Activated CD4-positive, alpha-beta T cell treated with anti-CD3 and anti-CD28 coated beads for 24 hours (primary cell): Measurements from ENCODE around the gene HAGHL.
"Not testable (repeated sequence)": the region's sequence is repeated elsewhere in the genome, so short reads cannot be mapped to it uniquely, and the experiment has no call there.

Source experiments
- DNase-seq, 2 donors: peaks; one replicate each; pipeline ENCODE4 v3.0.0-alpha.2; 2020; ENCODE audit warnings: low read depth in 2 of 2

Gene HAGHL

DNA sequence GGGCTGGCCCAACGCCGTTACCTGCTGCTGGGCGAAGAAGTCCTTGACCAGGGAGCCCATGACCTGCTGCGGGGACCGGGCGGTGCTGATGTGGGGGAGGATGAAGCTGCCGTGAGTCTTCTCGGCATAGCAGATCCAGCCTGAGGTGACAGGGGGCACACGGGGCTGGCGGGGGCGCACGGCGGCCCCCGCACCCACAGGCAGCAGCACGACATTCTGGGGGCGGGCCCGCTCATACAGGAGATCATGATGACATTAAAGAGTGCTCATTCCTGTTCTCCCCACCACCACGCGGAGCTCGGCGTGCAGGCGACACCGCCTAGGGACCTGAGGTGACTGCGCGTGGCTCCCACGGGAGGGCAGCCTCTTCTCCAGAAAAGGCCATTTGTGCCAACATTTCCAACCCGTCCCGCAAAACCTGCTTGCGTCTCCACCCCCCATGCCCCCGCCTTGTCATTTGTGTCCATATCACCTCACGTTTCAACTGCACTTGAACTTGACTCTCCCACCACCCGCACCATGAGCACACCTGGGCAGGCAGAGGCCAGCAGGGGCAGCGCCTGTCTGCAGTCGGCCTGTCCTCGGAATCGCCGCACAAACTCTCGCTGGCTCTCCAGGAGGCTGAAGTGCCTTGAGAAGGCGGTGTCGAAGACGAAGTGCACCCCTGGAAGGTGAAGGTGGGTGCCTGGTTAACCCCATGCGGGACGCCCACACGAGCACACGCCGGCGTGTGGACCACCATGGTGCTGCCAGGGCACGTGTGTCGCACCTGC, 7.5 kb downstream of the HAGHL start:
- no peak for DNase-seq

DNA sequence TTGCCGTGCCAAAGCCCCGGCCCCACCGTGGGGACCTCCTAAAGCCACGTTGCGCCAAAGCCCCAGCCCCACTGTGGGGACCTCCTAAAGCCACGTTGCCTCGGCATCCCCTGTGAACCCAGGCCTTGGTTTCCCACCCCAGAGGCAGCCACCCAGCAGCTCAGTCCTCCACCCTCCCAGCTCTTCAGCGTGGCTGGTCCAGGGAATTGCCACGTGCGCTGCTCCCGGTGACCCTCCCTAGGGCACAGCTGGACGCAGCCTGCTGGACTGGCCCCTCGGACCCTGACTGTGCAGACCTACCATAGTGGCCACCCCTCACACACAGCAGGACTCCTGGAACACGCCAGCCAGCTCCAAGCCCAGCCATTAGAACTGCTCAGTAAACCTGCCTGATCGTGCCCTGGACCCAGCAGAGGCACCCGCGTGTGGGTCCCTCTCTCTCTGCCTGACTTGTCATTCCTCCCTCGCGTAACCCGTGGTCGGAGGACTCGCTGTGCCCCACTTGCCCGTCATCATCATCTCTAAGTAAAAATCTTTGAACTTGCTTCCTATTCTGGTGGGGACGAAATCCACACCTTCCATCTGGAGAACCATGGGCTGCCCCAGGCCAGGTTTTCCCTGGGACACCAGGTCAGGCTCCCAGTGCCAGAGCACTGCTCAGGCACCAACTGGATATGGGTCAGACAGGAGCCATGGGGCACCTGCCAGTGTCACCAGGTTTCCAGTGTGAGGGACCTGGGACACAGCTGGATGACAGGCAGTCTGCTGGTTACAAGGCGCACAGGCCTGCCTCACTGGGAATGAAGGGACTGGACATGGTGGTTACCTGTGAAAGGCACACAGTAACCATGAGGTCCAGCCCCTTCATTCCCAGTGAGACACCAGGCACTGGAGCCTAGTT, 8.3 kb downstream of the HAGHL start:
- DNase-seq = no peak

DNA sequence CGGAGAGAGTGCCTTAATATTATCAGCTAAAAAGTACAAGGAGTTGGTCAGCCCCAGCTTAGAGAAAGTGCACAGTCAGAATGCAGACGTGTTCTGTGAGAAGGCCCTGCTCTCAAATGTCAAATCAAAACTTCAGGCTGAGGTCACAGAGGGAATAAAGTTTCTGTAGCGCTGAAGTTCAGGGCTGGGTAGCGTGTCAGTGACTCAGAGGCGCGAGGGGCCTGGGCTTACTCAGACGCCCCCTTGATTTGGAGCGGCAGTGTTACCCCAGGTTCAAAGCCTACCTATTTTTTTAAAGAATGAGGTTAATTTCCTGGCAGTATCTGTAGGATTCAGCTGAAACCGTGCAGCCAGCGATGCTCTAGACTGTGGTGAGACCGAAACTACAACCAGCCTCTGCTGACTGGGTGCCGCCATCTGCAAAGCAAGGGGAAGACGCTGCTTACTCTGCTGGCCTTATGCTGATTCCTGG, 9.1 kb downstream of the HAGHL start:
- DNase-seq = peak in 1 of 2 donors; percentile 45

DNA sequence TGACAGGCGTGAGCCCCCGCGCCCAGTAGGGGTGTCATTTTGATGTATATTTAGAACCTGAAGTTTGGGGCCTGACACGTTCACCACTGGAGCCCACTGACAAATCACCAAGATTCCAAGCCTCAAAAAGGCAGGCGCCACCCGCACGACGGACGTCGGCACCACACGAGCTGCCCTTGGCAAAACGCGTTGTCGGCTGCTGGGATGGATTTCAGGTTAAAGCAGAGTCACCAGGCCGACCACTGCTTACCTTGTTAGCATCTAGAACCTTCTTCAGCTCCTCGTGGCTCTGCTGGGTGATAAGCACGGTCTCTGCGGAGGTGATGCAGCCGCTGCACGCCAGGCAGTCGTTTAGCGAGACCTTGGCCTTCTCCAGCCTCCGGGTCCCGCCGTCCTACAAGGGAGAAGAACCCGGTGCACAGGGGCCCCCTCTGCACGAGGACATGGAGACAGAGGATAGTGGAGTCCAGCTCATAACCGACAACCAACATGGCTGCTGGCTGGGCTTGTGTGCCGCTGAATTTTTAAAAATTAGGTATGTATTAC, 10.1 kb downstream of the HAGHL start:
- no peak for DNase-seq

DNA sequence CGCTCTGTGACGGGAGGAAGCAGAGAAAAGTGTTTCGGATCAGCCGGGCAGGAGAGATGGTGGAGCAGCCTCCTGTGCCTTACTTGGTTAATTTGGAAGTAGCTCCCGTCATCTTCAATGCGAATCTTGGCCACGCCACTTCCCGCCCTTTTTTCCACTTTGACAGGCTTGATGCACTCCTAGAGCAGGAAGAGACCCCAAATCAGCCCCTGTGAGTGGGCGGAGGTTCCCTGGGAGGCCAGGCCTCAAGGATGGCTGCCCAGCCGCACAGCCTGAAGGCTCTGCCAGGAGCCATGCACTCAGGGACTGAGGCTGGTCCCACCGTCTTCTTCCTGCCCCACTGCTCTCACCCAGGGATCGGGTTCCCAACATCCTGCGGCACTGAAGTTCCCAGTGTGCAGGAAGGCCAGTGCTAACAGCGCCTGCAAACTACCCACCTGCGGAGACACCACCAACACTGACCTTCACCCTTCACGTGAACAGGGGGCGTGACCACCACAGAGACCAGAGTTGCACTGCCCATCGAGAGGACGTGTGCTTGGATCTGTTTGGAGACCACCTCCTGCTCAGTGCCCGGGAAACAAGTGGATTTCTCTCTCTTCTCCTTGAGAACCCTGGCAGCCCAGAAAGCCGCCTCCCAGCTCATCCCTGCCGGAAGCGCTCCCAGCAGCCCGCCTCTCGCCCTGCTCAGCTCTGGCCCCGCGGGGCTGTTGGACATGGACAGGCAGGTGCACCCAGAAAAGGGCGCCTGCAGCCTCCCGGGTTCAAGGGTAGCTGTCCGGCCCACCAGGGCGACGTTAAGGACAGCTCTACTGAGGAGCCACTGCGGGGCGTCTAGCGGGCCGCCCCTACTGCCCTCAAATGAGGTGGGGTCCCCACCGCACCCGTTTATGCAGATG, 12.9 kb downstream of the HAGHL start:
- no peak for DNase-seq

DNA sequence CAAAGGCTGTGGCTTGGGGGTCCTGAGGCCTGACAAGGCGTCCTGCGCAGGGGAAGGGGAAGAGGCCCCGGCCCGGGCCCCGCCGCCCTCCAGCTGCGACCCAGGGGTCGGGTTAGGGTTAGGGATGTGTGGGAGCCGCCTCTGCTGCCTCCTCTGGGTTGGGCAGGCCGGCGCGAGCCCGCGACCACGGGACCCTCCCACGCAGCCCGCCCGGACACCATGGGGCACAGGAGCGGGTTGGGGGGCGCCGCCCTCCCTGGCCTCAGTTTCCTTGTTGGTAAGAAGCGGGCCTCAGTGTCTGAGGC, 13.5 kb downstream of the HAGHL start:
- no peak for DNase-seq

DNA sequence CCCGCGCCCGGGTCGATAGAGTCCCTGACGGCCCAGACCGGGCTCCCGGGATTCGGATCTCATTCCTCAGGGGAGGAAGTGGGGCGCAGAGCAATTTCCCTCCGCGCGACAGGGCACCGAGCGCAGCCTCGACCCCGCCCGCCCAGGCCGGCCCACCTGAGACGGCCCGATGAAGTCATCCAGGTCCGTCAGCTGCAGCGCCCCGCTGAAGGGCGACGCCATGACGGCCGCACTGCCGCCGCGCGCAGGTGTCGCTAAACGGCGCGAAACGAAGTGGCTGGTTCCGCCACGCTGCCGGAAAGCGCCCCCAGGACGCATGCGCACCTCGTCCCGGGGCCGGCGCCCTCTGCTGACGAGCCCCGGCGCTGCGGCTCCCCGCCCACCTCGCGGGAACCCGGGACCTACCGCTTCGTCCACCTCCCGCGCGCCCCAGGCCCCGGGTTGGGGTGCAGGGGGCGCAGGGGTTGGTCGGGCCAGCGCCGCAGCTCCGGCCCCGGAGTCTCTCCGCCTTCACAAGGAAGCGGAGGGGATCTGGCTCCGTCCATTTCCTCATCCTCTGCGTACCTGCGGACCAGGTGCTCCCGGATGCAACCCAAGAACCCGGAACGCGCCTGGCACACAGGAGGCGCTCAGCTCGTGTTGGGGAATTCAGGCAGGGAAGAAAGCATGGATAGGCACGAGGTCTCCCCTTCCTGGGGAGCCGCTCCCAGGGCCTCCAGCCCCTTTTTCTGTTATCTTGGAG, 14.0 kb downstream of the HAGHL start, which contains the start of gene CIAO3:
Gene CIAO3, minus strand, starts transcription at position 234 of the 742 bp plus-strand sequence. Its CDS starts 12 bp downstream, at position 222.
- peak; percentile 88 for DNase-seq

DNA sequence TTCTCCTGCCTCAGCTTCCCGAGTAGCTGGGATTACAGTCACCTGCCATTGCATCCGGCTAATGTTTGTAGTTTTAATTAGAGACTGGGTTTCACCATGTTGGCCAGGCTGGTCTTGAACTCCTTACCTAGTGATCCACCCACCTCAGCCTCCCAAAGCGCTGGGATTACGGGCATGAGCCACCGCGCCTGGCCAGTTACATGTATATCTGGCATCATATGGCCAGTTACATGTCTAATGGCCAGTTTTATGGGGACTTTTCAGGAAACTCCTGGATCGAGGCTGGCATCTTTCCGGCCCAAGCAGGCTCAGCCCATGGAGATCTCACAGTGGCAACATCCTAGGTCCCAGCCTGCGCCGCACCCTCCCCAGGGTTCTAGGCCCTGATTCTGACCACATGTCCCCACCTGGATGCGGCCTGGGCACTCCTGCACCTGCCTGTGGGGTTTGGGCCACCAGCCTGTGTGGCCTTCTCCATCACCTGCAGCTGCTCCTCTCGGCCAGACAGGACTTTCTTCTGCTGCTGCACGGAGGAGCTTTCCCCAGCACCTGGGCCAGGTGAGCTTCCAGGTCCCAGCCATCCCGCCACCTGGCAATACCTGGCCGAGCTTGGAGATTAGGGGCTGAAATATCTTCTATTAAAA, 15.2 kb downstream of the HAGHL start:
- no peak for DNase-seq

DNA sequence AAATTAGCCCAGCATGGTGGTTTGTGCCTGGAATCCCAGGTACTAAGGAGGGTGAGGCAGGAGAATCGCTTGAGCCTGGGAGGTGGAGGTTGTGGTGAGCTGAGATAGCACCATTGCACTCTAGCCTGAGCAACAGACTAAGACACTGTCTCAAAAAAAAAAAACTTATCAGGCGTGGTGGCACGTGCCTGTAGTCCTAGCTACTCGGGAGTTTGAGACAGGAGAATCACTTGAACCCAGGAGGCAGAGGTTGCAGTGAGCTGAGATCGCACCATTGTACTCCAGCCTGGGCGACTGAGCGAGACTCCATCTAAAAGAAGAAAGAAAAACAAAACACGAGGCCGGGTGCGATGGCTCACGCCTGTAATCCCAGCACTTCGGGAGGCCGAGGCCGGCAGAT, 16.0 kb downstream of the HAGHL start:
- not testable (repeated sequence) for DNase-seq

DNA sequence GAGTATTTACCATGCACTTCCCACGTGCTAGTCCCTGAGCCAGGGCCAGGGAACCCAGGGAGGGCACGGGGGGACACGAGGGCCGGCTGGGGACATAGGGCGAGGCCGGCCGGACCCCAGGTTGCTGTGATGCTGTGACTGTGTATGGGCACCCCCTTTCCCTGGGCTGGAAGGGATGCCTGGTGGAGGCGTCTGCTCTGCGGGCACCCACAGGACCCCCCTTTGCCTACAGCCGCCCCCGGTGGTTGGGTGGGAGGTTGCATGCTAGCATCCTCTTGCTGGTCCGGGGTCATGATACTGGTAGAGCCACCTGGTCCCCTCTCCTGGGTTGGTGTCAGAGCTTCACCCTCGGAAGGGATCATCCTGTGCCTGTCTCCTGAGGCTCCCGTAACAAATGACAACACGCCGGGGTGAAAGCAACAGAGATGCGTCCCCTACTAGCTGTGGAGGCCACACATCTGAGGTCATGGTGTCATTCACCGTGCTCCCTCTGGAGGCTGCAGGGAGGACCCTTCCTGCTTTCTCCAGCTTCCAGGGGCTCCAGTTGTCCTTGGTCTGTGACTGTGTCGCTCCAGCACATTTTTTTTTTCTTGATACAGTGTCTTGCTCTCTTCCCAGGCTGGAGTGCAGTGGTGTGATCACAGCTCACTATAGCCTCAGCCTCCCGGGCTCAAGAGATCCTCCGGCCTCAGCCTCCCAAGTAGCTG, 17.0 kb downstream of the HAGHL start:
- DNase-seq = no peak

DNA sequence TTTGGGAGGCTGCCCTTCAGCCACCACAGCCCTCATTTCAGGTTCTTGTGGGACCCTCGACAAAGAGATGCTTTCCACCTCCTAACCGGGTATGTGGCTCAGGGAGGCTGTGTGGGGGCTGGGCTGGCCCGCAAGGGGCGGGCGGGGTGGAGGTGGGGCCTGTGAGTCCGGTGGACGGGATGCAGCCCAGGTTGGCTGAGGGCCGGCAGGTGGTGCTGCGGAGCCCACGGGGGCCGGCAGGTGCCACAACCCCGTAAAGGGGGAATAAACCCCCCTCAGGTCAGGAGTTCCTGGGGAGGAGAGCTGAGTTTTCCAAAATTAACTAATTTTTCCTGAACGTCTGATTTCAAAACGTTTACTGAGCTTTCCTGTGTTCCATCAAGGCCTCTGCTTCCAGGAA, 18.8 kb downstream of the HAGHL start:
- no peak for DNase-seq

DNA sequence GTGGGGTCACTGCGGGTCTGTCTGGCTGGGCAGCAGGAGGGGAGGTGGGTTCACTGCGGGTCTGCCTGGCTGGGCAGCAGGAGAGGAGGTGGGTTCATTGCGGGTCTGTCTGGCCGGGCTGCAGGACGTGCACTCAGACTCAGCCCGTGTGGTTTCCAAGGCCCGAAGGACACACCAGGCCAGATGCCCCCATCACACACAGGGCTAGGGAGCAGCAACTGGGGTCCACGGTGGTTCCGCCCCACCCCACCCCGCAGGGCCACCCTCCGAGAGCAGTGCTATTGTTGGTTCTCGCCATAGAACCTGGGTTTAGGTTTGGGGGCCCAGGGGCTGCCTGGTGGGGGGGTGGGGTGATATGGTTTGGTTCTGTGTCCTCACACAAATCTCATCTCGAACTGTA, 19.7 kb downstream of the HAGHL start:
- no peak for DNase-seq

DNA sequence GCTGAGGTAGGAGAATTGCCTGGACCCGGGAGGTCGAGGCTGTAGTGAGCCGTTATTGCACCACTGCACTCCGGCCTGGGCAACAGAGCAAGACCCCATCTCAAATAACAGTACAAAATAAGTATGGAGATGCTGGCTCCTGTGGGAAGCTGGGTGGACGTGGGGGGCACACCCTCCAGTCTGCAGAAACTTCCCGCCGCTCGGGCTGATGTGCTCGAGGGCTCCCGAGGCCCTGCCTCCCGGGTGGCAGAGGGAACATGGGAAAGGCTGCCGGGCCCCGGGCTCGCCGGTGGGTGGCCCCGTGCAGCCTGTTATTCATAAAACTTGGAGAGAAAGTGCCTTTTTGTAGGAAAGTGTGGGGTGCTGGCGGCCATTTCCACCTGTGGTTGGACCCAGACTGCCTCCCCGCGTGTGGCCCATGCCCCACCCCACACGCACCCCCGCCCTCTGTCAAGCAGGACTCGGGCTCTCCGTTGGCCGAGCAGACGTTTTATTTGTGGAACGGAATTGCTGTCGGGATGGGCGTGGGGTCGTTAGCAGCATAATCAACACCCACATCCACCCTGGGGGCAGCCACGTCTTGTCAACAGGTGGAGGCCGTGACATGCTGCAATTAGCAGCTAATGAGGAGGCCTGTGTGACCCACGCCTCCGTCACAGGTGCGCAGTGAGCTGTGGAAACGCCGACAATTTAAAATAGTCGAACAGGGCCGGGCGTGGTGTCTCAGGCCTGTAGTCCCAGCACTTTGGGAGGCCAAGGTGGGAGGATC, 21.3 kb downstream of the HAGHL start:
- no peak for DNase-seq

DNA sequence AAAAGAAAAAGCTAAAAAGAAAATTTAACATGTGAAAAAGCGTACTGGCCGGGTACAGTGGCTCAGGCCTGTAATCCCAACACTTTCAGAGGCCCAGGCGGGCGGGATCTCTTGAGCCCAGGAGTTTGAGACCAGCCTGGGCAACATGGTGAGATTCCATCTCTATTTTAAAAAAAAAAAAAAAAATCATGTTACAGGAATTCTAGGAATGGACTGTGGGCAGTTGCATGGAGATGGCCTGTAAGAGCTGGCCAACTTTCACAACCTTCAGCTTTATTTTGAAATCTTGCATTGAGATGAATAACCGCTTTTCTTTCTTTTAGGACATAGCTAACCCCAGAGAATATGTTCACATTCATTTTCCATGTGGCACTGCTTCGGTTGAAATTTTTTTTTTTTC, 22.1 kb downstream of the HAGHL start:
- no peak for DNase-seq

DNA sequence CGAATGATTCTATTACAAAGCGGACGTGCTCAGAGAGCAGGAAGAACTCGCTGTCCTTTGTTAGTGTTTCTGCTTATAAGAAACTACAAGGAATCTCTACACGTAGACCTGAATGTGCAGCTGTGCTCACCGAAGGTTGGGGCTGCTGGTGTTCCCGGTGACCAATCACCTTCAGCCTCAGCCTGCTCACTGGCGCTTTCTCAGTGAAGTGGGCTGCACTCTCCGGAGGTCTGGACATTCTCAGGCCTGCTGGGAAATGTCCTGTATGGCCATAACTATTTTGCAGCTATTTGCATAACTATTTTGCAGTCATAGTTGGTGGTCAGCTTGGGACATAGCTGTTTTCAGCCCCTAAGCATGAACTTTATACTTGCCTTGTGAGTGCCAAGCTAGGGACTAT, 23.6 kb downstream of the HAGHL start:
- DNase-seq = no peak

DNA sequence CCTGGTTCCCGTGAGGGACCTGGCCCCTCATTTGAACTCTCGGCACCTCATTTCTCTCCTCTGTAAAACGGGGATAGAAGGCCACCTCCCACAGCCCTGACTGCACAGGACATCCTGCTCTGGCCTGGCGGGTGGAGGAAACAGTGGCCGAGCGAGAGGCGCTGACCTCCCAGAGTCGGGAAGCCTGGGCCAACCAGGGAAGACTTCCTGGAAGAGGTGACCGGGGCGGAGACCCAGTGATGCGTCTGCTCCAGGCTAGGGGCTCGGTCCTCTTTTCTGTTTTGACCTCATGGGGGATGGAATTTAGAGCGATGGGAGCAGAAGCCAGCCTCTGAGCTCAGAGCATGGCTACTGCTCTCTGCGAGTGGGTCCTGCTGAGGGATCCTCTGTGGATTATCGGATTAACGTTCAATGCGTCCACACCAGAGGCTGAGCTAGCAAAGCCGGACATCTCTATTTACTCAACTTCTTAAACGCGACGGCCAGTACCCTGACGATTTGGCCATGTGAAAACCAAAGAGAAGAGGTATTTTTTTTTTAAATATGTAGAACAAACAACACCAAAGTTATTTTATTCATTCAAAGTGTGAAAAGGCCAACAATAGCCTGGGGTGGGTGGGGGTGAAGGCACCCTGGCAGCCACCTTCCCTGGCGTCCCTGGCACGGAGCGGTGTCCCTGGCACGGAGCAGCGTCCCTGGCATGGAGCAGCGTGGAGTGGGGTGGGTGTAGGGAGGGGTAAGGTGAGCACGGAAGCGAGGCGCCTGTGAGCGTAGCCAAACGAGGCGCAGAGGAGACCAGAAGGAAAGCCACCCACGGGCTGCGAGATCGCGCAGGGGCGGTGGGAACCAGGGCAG, 24.5 kb downstream of the HAGHL start:
- DNase-seq = no peak

DNA sequence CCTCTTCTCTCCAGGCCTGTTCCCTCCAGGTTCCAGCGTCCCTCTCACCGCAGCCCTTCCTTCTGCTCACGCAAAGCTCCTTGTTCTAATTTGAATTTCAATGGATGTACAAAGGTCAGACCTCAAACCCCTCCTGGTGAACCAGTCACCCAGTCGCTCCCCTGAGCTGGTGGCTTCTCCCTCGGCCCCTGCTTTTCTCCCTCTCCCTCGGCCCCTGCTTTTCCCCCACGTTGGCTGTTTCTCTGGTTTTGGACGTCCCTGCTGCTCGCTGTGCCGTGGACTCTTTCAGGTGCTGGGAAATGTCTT, 25.1 kb downstream of the HAGHL start:
- DNase-seq = no peak

DNA sequence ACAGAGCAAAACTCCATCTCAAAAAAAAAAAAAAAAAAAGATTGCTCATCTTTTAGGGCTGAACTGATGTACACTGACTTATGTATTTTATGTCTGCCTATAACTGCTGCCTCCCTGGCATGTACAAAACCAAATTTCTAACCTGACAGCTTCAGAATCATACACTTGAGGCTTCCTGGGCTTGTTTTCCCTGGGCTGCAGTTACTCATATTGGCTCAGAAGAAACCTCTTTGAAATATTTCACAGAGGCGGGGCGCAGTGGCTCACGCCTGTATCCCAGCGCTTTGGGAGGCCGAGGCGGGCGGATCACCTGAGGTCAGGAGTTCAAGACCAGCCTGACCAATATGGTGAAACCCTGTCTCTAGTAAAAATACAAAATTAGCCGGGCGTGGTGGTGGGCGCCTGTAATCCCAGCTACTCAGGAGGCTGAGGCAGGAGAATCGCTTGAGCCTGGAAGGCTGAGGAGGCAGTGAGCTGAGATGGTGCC, 27.3 kb downstream of the HAGHL start:
- not testable (repeated sequence) for DNase-seq
